Ectodermal cell (in vitro differentiated cells): Measurements from ENCODE around the gene HECTD1.

Source experiments
- H3K27ac ChIP-seq: 2 replicates; pipeline ENCODE4 v1.7.0; 2013; ENCODE audit warnings: mild to moderate bottlenecking, low read depth, low read length; ENCODE audit not compliant: insufficient read depth, poor library complexity, severe bottlenecking
- H3K27me3 ChIP-seq: 2 replicates; pipeline ENCODE4 v1.7.0; 2013; ENCODE audit warnings: mild to moderate bottlenecking, low read length; ENCODE audit not compliant: insufficient read depth, control insufficient read depth, poor library complexity, severe bottlenecking
- H3K36me3 ChIP-seq: one replicate; pipeline ENCODE4 v1.7.0; 2013; ENCODE audit warnings: low read length; ENCODE audit not compliant: control insufficient read depth, insufficient read depth
- H3K4me1 ChIP-seq: one replicate; pipeline ENCODE4 v1.7.0; 2013; ENCODE audit warnings: low read length; ENCODE audit not compliant: control insufficient read depth, insufficient read depth
- H3K4me3 ChIP-seq: 2 replicates; pipeline ENCODE4 v1.7.0; 2013; ENCODE audit warnings: low read depth, low read length, control low read depth; ENCODE audit not compliant: insufficient read depth
- H3K9me3 ChIP-seq: 2 replicates; pipeline ENCODE4 v1.7.0; 2013; ENCODE audit warnings: mild to moderate bottlenecking, low read length, moderate library complexity; ENCODE audit not compliant: control insufficient read depth
- WGBS, 2 experiments: methylation state at CpG; one replicate each; pipeline ENCODE4 v1.1.7; 2013; ENCODE audit warnings: missing lambda C conversion rate in 2 of 2; 5-methylcytosine and 5-hydroxymethylcytosine counted together

HECTD1 gene

DNA sequence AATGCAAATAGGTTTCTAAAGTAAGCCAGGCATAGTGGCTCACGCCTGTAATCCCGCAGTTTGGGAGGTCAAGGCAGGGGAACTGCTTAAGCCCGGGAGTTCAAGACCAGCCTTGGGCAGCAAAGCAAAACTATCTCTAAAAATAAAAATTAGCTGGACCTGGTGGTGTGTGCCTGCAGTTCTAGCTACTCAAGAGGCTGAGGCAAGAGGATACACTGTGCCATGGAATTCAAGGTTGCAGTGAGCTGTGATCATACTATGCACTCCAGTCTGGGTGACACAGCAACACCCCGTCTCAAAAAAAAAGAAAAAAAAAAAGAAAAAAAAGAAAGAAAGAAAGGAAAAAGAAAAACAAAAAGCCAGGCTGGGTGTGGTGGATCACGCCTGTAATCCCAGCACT lies 46.3 kb downstream of the HECTD1 start:
- 90% methylated on average over 5 of the region's 5 CpGs for WGBS, 2 experiments
- Histone ChIP-seq H3K27ac (no peak overlapping the region), H3K9me3 (no peaks in the 10 kb centered on the region), H3K27me3 (no peaks in the 10 kb centered on the region), H3K4me1 (no peaks in the 10 kb centered on the region), H3K36me3 (peaks cover 35% of the 10 kb centered on the region), H3K4me3 (no peak overlapping the region)

DNA sequence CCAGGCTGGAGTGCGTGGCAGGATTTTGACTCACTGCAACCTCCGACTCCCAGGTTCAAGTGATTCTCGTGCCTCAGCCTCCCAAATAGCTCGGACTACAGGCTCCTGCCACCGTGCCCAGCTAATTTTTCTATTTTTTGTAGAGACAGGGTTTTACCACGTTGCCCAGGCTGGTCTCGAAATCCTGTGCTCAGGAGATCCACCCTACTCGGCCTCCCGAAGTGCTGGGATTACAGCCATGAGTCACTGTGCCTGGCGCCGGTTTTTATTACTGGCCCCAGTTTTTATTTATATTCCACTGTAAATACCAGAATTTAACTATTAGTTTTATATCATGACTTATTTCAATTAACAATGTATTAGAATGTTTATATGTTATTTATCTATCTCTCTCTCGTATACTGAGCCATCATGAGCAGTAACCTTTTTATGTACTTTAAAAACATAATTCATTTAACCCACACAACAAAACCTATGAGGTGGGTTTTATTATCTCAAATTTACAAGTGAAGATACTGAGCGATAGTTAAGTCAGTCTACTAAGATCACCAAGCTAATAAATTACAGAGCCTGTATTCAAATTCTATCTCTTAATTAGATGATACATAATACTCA lies 47.8 kb downstream of the HECTD1 start:
- Histone ChIP-seq H3K4me3 (no peak overlapping the region), H3K27me3 (no peaks in the 10 kb centered on the region), H3K9me3 (no peaks in the 10 kb centered on the region), H3K27ac (no peak overlapping the region), H3K36me3 (peaks cover 28% of the 10 kb centered on the region), H3K4me1 (no peaks in the 10 kb centered on the region)
- 93 to 96% methylated on average over 11 of the region's 13 CpGs for WGBS, 2 experiments

DNA sequence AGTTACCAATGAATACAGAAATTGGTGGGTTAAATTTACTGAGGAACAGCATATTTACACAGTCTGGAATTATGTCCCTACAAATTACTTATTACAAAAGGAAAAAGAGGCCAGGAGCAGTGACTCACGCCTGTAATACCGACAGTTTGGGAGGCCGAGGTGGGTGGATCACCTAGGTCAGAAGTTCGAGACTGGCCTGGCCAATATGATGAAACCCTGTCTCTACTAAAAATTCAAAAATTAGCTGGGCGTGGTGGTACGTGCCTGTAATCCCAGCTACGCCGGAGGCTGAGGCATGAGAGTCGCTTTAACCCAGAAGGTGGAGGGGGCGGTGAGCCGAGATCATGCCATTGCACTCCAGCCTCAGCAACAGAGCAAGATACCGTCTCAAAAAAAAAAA lies 52.6 kb downstream of the HECTD1 start:
- H3K27me3 ChIP-seq, result no peaks in the 10 kb centered on the region
- no peaks in the 10 kb centered on the region for H3K9me3 ChIP-seq
- no peak overlapping the region for H3K4me3 ChIP-seq
- 89 to 94% methylated on average over 12 of the region's 12 CpGs for WGBS, 2 experiments
- H3K36me3 ChIP-seq, result peaks cover 22% of the 10 kb centered on the region
- no peak overlapping the region for H3K27ac ChIP-seq
- no peaks in the 10 kb centered on the region for H3K4me1 ChIP-seq

DNA sequence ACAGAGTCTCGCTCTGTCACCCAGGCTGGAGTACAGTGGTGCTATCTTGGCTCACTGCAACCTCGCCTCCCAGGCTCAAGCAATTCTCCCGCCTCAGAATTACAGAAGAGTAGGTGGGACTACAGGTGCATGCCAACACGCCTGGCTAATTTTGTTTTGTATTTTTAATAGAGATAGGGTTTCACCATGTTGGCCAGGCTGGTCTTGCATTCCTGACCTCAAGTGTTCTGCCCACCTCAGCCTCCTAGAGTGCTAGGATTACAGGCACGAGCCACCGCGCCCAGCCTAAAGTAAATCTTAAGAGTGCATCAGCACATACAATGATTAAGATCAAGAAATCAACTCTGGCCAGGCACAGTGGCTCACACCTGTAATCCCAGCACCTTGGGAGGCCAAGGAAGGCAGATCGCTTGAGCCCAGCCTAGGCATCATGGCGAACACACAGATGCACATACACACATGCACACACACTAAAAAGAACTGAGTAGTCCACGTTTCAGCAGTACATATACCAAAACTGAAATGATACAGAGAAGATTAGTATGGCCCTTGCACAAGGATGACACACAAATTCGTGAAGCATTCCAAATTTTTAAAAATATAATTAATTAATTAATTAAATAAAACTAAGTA lies 65.0 kb downstream of the HECTD1 start:
- WGBS, 2 experiments, result 94% methylated on average over 10 of the region's 11 CpGs
- Histone ChIP-seq H3K27ac (no peak overlapping the region), H3K4me3 (no peak overlapping the region), H3K9me3 (no peaks in the 10 kb centered on the region), H3K27me3 (no peaks in the 10 kb centered on the region), H3K36me3 (peaks cover 20% of the 10 kb centered on the region), H3K4me1 (no peaks in the 10 kb centered on the region)

DNA sequence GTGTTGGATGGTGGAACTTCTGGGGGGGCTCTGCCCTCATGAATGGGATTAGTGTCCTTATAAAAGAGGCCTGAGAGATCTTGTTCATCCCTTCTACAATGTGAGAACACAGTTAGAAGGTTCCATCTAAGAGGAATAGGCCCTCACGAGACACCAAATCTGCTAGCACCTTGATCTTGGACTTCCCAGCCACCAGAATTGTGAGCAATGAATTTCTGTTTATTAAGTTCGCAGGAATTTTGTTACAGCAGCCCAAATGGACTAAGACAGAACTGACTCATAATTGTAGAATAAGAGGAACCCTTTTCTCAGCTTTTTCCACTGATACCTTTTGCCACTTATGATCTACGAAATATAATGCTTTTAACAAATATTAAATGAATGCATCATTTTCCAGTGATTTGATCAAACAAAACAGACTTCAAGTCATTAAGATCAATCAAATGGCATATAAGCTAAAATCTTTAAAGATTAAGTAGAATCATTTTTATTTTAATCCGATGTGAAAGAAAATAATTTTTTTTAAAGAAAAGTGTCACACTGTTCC lies 68.2 kb downstream of the HECTD1 start:
- Histone ChIP-seq H3K36me3 (peaks cover 13% of the 10 kb centered on the region), H3K9me3 (no peaks in the 10 kb centered on the region), H3K27me3 (no peaks in the 10 kb centered on the region), H3K4me1 (no peaks in the 10 kb centered on the region), H3K4me3 (no peak overlapping the region), H3K27ac (no peak overlapping the region)
- WGBS, 2 experiments, result 96 to 98% methylated on average over 2 to 3 of the region's 4 CpGs

DNA sequence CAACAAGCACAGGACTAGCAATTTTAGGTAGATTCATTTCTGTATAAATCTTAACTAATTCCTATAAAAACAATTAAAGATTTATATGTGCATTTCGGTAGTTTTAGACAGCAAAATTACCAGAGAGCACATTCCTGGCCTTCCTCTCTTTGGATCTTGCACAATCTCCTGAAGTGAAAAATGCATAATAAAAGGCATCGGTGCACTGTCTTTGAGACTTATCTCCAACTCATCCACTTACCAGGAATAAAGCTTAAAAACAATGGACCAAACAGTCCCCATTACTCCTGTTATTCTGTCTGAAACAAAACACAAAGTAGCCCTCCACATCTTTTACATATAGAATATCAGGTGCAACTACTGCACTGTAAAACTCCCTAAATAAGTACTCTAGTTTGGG lies 69.3 kb downstream of the HECTD1 start:
- Histone ChIP-seq H3K9me3 (no peaks in the 10 kb centered on the region), H3K4me1 (no peaks in the 10 kb centered on the region), H3K27me3 (no peaks in the 10 kb centered on the region), H3K36me3 (peaks cover 13% of the 10 kb centered on the region), H3K4me3 (no peak overlapping the region), H3K27ac (no peak overlapping the region)
- 91 to 98% methylated on average over 2 of the region's 2 CpGs for WGBS, 2 experiments

DNA sequence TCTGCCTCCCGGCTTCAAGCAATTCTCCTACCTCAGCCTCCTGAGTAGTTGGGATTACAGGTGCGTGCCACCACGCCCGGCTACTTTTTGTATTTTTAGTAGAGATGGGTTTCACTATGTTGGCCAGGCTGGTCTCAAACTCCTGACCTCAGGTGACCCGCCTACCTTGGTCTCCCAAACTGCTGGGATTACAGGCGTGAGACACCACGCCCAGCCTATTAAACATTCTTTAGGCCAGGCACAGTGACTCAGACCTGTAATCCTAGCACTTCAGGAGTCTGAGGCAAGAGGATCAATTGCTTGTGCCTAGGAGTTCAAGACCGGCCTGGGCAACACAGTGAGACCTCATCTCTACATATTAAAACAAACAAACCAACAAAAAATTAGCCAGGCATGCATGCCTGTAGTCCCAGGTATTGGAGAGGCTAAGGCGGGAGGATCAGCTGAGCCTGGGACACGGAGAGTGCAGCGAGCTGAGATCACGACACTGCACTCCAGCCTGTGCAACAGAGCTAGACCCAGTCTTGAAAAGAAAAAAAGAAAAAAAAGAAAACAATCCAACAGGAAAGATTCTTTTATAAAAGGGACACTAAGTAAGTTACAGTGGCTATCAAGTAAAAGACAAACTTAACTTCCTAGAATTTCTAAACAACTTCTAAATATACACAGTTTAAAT lies 70.2 kb downstream of the HECTD1 start:
- no peak overlapping the region for H3K27ac ChIP-seq
- 95 to 97% methylated on average over 12 of the region's 12 CpGs for WGBS, 2 experiments

DNA sequence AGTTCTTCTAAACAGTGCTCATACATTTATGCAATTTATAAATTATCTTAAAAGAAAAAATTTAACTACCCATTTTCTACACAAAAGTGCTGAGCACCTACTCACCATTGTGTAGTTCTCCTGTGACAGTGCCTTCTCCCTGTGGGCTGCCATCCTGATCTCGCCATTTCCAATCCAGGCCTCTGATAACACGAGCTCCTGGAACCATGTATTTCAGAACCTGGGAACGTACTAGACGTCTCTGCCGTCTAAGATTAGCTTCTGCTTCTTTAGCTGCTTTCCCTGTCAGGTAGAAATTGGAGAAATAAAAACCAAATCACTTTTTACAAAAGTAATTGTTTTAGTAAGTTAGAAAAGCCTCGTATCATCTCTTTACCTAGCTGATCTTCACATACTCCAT lies 74.5 kb downstream of the HECTD1 start:
- no peaks in the 10 kb centered on the region for H3K9me3 ChIP-seq
- H3K27me3 ChIP-seq, result no peaks in the 10 kb centered on the region
- H3K36me3 ChIP-seq, result peaks cover 14% of the 10 kb centered on the region
- no peak overlapping the region for H3K27ac ChIP-seq
- 91 to 99% methylated on average over 5 to 6 of the region's 6 CpGs for WGBS, 2 experiments
- H3K4me3 ChIP-seq, result no peak overlapping the region
- no peaks in the 10 kb centered on the region for H3K4me1 ChIP-seq

More for the DNA sequence above, 70.2 kb downstream of the HECTD1 start:
- Histone ChIP-seq H3K36me3 (peaks cover 16% of the 10 kb centered on the region), H3K4me3 (no peak overlapping the region), H3K4me1 (no peaks in the 10 kb centered on the region), H3K9me3 (no peaks in the 10 kb centered on the region), H3K27me3 (no peaks in the 10 kb centered on the region)

DNA sequence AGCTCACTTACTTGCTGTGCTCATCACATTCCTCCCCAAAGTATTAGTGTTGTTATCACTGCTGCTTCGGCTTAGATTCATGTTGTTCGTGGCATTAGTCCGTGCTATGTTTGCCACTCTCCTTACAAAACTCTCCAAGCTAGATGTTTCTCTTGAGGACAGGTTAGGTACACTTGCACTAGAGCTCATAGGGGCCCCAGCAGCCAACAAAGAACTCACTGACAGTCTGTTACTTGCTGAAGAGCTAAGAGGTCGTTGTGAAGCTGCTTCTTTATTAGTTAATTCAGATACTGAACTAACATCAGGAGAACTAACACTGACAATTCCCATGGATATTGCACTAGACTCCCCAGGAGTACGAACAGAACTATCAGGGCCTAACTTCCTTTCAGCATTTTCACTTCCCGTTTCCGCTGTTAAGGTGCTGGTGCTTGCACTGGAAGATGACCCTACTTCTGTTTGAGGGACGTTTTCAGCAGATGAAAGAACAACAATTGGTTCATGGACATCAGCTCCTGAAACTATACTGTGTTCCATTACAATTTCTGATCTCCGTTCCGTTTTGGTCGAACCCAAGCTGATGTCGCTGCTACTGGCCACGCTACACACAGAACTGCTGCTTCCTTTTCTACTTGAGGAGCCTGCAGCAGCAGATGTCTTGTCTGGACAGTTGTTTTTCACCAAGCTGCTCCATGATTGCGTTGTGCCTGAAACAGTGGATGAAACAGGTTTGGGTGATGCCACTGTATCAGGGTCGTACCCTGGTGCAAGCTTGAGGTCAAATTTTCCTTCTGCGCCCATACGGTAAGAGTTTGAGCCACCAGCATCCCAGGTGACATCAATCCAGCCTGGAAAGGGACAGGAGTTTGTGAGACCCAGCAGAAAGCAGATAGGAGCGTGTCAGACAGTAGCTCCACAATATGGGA lies 78.7 kb downstream of the HECTD1 start:
- Histone ChIP-seq H3K27me3 (no peaks in the 10 kb centered on the region), H3K9me3 (no peaks in the 10 kb centered on the region), H3K4me3 (no peak overlapping the region), H3K27ac (no peak overlapping the region), H3K36me3 (peaks cover 24% of the 10 kb centered on the region), H3K4me1 (no peaks in the 10 kb centered on the region)
- 95 to 96% methylated on average over 18 of the region's 18 CpGs for WGBS, 2 experiments
